ENCODE measurements around the gene ZFP90.

- TF ChIP-seq CTCF (conservative IDR thresholded peaks at IDR 0.05 in 1 of 2, IDR thresholded peaks at IDR 0.05 in 1 of 2; ENCODE audit: extremely low read depth in 1 of 2, insufficient read depth in 1 of 2, low read depth in 1 of 2, low read length in 2 of 2) (no peak), EZH2 (IDR thresholded peaks at IDR 0.05; ENCODE audit: borderline replicate concordance, low read length) (no peak)
Observed at GRCh38 chr16:68553186-68553585, 14.1 kb downstream of the ZFP90 start.
